Measurements from ENCODE around the gene SIPA1L3. TPM values are rescaled to one million over a fixed set of nuclear protein-coding genes. Genes with fewer than 3 reads are reported as not detected.
A peak's percentile ranks its signal among the peaks of the same experiment; 100 is the strongest.

Gene SIPA1L3
- polyA plus RNA-seq, 4 donors: 23.3 to 30.6 (median 23.9) TPM

- DNase-seq (ENCODE audit: low read depth in 4 of 4, low spot score in 3 of 4): no peak
These were observed 36.5 kb downstream of the SIPA1L3 start for GRCh38 chr19:37943480-37943879.

DNA sequence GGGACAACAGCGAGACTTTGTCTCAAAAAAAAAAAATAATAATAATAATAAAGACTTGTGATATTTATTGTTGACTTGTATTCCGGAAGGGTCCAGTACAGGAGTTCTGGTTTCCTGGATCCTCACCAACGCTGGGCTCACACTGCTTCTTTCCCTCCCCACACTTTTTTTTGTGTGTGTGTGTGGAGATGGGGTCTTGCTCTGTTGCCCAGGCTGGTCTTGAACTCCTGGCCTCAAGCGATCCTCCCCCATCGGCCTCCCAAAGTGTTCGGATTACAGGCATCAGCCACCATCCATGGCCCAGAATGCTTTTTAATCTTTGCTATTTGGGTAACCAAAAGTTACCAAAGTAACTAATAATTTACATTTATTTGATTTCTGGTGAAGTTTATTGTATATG is 39.1 kb downstream of the SIPA1L3 start:
- DNase-seq (ENCODE audit: low read depth in 4 of 4, low spot score in 3 of 4): no peak

- DNase-seq (ENCODE audit: low read depth in 4 of 4, low spot score in 3 of 4): no peak
These were observed 40.8 kb downstream of the SIPA1L3 start for GRCh38 chr19:37947778-37948177.

DNA sequence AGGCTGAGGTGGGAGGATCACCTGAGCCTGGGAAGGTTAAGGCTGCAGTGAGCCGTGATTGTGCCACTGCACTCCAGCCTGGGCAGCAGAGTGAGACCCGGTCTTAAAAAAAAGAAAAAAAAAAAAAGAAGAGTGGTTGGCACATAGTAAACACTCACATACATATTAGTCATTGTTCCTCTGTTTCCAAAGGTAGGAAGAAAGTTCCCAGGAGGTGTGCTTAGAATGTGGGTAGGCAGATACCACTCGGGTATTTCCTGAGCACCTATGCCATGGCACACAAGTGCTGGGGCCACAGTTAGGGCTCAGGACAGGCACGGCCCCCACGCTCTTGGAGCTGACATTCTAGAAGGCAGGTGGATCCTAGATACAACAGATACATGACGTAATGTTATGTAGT is 41.4 kb downstream of the SIPA1L3 start:
- no peak for DNase-seq (ENCODE audit: low read depth in 4 of 4, low spot score in 3 of 4)

- DNase-seq (ENCODE audit: low read depth in 4 of 4, low spot score in 3 of 4): no peak
These were observed 43.6 kb downstream of the SIPA1L3 start for GRCh38 chr19:37950471-37951175.

- DNase-seq (ENCODE audit: low read depth in 4 of 4, low spot score in 3 of 4): no peak
These were observed 44.8 kb downstream of the SIPA1L3 start for GRCh38 chr19:37951816-37952210.

GRCh38 chr19:37953171-37953917 is 46.3 kb downstream of the SIPA1L3 start:
- DNase-seq (ENCODE audit: low read depth in 4 of 4, low spot score in 3 of 4): peak in 1 of 4 donors; percentile 44

DNA sequence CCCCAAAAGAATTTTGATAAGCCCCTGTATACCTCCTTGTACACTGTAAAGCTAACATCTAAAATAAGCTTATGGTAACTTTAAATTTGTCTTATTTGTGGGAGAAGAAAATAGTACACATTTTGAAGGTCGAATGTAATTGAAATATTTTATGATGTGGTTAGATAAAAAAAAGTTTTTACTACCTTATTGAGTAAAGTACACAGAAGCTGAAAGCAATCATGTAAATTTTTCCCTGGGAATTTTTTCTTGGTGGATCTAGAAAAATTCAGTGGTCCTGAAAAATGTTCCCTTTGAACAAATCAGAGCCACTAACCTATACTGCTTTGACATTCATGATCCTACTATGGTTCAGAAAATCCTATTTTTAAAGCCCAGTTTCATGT is 46.9 kb downstream of the SIPA1L3 start:
- no peak for DNase-seq (ENCODE audit: low read depth in 4 of 4, low spot score in 3 of 4)

- no peak for DNase-seq (ENCODE audit: low read depth in 4 of 4, low spot score in 3 of 4)
These were observed 47.4 kb downstream of the SIPA1L3 start for GRCh38 chr19:37954421-37954874.

GRCh38 chr19:37955986-37956385 is 49.0 kb downstream of the SIPA1L3 start:
- no peak for DNase-seq (ENCODE audit: low read depth in 4 of 4, low spot score in 3 of 4)

DNA sequence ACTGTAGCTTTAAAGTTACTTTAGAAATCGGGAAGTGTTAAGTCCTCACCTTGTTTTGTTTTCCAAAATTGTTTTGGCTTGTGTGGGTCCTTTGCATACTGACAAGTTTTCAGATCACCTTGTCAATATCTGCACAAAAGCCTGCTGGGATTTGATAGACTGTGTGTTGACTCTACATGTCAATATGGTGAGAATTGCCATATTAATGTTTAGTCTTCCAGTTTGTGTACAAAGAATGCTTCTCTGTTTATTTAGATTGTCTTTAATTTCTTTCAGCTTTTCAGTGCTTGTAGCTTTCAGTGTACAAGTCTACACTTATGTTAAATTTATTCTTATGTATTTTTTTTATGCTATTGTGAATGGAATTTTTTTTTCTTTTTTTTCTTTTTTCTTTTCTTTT is 50.2 kb downstream of the SIPA1L3 start:
- no peak for DNase-seq (ENCODE audit: low read depth in 4 of 4, low spot score in 3 of 4)

DNA sequence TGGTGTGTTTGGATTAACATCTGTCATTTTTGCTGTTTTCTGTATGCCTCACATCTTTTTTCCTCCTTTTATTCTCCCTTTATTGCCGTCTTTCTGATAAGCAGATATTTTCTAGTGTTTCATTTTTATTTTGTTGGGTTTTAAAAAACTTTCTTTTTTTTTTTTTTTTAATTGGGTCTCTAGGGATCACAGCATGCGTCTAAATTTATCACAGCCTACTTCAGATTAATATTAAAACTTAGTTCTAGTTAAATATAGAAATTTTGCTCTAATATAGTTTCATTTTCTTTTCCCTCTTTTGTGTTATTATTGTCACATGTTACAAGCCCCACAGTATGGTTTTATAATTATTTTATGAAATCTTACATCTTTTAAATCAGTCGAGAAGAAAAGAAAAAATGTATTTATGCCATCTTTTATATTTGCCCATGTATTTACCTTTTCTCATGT is 52.7 kb downstream of the SIPA1L3 start:
- DNase-seq (ENCODE audit: low read depth in 4 of 4, low spot score in 3 of 4): no peak

DNA sequence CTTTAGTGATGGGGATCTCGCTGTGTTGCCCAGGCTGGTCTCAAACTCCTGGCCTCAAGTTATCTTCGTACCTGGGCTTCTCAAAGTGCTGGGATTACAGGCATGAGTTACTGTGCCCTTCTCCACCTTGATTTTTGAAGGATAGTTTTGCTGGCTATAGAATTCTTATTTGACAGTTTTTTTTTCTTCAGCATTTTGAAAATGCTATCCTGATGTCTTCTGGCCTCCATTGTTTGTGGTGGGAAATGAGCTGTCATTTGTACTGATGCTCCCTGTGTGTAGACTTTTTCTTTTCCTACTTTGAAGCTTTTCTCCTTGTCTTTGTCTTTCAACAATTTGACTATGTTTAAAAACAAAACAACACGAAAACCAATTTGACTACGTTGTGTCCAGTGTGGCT is 54.2 kb downstream of the SIPA1L3 start:
- DNase-seq (ENCODE audit: low read depth in 4 of 4, low spot score in 3 of 4): no peak

- no peak for DNase-seq (ENCODE audit: low read depth in 4 of 4, low spot score in 3 of 4)
These were observed 56.4 kb downstream of the SIPA1L3 start for GRCh38 chr19:37963190-37963936.

DNA sequence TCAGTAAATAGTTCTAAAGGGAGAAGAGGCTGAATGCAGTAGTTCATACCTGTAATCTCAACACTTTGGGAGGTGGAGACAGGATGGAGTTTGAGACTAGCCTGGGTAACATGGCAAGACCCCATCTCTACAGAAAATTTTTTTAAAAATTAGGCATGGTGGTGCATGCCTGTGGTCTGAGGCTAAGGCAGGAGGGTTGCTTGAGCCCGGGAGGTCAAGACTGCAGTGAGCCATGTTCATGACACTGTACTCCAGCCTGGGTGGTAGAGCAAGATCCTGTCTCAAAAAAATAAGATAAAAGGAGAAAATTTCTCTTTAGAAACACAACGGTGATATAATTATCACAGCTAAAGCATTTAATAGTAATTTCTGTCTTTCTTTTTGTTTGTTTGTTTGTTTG is 57.1 kb downstream of the SIPA1L3 start:
- no peak for DNase-seq (ENCODE audit: low read depth in 4 of 4, low spot score in 3 of 4)

- no peak for DNase-seq (ENCODE audit: low read depth in 4 of 4, low spot score in 3 of 4)
These were observed 59.2 kb downstream of the SIPA1L3 start for GRCh38 chr19:37966211-37966661.

- no peak for DNase-seq (ENCODE audit: low read depth in 4 of 4, low spot score in 3 of 4)
These were observed 59.7 kb downstream of the SIPA1L3 start for GRCh38 chr19:37966662-37967231.

DNA sequence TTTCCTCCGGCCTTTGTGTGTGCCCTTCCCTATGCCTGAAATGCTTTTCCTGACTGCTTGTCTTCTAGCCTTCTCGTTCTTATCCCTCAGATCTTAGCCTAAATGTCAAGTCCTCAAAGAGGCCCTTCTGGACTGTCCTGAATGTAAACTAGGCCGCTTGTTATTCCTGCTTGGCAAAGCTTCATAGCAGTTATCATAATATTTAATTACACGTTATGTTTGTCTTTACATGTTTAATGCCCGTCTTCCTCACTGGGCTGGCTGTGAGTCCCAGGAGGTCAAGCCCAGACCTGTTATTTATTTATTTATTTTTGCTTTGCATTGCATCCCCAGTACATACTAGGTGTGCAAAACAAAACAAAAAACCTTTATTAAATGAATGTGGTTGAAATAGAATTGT is 62.7 kb downstream of the SIPA1L3 start:
- no peak for DNase-seq (ENCODE audit: low read depth in 4 of 4, low spot score in 3 of 4)

DNA sequence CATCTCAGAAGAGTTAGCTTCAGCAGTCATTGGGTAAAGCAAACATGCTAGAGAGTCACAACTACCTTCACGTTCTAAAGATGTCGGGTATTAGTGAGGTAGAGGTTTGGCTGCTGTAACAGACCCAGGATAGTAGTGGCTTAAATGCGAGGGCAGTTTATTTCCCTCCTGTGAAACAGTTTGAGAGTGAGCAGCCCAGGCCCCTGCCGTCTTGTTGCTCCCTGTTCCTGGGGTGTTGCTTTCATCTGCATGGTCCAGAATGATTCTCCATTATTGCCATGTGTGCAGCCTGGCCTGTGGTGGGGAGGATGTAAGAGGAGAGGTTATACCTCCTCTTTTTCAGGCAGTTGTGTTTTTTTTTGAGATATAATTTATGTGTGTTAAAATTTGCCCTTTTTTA is 63.7 kb downstream of the SIPA1L3 start:
- DNase-seq (ENCODE audit: low read depth in 4 of 4, low spot score in 3 of 4): no peak

DNA sequence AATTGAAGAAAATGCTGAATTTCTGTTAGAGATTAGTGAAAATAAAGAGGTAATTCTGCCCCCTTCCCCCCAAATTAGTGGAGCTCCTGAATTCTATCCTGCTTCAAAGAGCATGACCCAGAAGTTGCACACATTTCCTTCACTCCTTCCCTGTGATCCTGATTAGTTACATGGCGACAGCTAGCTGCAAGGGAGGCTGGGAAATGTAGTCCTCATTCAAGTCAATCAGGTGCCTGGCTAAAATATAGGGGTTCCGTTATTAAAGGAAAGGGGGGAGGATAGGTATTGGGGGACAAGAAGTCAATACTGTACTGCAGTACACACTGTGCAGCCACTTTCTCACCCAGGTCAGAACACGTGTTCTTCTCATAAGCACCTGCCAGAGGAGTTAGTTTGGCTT is 65.8 kb downstream of the SIPA1L3 start:
- no peak for DNase-seq (ENCODE audit: low read depth in 4 of 4, low spot score in 3 of 4)

GRCh38 chr19:37973666-37974065 is 66.7 kb downstream of the SIPA1L3 start:
- no peak for DNase-seq (ENCODE audit: low read depth in 4 of 4, low spot score in 3 of 4)

Data from right renal pelvis (tissue), 4 donors.